SKM-1 (cell line): ENCODE results near the gene FBN2.
"Not testable (repeated sequence)": the region's sequence is repeated elsewhere in the genome, so short reads cannot be mapped to it uniquely, and the experiment has no call there.

Experiments
- DNase-seq: peaks from one replicate; lab custom pipeline; 2025; ENCODE audit not compliant: unreplicated experiment; lab: John Stamatoyannopoulos, UW

The FBN2 gene

GRCh38 chr5:128480158-128480557 is 57.9 kb downstream of the FBN2 start:
- DNase-seq = no peak

- DNase-seq = no peak
These were observed 59.4 kb downstream of the FBN2 start for GRCh38 chr5:128478386-128479368.

DNA sequence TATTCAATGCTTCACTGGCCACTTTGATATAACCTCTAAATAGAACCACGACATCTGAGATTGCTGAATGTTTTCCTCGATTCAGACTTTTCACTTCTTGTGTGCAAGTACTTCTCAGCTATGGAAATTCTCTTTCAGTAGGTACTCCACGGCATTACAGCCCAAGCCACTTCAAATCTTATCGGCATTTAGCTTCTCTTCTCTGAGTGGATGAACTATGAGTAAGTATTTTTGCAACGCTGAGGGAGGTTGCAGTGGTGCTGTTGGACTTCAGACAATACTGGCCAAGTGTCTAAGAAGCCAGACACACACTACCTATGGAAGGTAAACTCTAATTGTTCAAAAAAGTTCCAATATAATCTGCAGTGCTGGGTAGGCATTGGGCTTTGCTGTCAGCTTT is 60.1 kb downstream of the FBN2 start:
- no peak for DNase-seq

DNA sequence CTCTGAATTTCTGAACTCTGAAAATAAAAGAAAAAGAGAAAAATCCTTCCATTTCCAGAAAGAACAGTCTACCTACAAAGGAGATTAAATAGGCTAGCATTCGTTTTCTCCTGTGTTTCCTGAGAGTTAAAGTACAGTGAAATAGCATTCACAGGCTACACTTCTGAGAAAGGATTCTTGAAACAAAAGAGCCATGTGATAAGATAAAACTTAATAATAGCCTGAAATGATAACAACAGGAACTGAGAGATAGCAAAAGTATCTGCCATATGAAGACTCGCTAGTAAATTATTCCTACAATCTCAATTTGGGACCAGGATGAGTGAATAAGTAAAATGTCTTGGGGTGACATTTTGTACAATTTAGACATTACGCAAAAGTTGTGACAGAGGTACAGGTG is 62.4 kb downstream of the FBN2 start:
- no peak for DNase-seq

DNA sequence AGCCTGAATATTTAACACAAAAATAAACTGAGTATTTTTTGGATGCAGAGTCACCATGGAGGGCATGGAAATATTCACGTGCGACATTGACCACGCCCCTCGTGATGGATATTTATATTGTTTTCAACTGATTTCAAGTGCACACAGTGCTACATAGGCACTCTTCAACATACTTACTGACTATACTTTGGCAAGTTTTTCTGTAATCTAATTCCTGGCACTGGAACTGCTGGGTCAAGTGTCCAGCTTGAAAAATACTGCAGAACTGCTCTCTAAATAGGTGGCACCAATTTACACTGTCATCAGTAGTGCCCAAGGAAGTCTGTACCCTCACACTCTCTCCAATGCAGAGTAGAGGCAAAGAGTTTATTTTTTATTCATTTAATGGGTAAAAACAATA is 65.1 kb downstream of the FBN2 start:
- DNase-seq = no peak

DNA sequence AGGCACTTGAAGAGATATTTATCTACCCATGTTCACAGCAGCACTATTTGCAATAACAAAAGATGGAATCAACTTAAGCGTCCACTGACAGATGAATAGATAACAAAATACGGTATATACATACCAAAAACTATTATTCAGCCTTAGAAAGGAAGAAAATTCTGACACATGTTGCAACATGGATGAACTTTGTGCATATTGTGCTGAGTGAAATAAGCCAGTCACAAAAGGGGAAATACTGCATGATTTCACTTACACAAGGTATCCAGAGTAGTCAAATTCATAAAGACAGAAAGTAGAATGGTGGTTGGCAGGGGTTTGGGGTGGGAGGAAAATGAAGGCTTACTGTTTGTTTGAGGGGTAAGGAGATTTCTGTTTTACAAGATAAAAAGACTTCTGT is 66.0 kb downstream of the FBN2 start:
- no peak for DNase-seq

GRCh38 chr5:128470663-128471062 is 67.4 kb downstream of the FBN2 start:
- no peak for DNase-seq

- no peak for DNase-seq
These were observed 68.1 kb downstream of the FBN2 start for GRCh38 chr5:128469912-128470311.

DNA sequence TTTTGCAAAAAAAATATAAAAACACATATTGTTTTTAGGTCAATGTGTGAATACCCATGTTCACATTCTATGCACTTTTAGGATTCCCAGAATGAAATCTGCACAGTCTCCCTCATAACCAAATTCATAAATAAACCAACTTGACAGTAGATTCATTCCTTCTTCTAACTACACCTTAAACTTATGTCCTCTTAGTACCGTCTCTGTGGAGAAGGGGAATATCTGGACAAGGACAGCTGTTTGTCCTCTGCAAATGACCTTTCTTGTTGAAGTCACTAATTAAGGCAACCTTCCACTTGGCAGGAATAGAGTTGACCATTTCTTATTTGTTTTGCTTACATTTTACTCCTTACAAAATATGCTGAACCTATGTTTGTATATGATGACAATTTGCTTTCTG is 71.1 kb downstream of the FBN2 start:
- DNase-seq = no peak

DNA sequence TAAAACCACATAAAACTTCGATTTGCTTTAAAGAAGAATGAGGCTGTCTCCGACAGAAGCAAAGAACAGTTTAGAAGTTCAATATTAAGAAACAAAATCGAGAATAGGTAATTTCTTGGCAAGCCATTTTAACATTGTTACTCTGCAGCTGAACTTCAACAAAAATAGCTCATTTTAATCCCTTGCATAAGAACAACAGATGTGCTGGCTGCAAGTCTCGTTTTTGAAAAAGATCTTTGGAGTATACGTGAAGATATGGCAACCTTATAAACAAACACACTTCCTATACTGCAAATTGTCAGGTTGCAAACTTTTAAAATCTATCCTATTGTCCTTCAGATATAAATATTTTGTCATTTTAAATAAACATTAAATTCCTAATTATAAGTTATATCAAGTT is 71.5 kb downstream of the FBN2 start:
- no peak for DNase-seq

DNA sequence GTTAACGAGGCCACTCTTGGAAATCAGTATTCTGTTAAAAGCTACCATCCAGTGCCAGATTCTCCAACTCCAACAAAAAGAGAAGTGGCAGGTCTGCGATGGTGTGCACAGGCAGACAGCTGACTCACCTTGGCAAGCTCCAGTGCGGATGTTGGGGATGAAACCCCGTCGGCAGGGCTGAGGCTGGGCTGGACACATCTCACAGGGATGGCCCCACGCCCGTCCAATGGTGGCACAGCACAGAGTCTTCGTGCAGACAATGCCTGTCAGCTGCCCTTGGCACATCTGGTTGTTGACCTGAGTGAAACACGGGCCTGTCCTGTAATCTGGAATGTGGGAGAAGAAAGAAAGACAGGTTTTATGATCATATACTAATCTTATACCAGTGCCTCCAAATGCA is 73.4 kb downstream of the FBN2 start:
- no peak for DNase-seq

GRCh38 chr5:128462330-128462729 is 75.7 kb downstream of the FBN2 start:
- no peak for DNase-seq

DNA sequence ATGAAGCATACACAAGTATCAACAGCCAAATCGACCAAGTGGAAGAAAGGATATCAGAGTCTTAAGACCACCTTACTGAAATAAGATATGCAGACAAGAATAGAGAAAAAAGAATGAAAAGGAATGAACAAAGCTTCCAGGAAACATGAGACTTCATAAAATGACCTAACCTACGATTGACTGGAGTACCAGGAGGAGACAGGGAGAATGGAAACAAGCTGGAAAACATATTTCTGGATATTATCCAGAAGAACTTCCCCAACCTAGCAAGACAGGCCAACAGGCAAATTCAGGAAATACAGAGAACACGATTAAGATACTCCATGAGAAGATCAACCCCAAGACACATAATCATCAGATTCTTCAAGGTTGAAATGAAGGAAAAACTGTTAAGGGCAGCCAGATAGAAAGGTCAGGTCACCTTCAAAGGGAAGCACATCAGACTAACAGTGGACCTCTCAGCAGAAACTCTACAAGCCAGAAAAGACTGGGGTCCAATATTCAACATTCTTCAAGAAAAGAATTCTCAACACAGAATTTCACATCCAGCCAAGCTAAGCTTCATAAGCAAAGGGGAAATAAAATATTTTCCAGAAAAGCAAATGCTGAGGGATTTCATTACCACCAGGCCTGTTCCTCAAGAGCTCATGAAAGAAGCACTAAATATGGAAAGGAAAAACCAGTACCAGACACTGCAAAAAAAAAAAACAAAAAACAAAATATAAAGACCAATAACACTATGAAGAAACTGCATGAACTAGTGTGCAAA is 80.7 kb downstream of the FBN2 start:
- not testable (repeated sequence) for DNase-seq

GRCh38 chr5:128455841-128456361 is 82.1 kb downstream of the FBN2 start:
- no peak for DNase-seq

GRCh38 chr5:128453121-128453520 is 84.9 kb downstream of the FBN2 start:
- DNase-seq = no peak

DNA sequence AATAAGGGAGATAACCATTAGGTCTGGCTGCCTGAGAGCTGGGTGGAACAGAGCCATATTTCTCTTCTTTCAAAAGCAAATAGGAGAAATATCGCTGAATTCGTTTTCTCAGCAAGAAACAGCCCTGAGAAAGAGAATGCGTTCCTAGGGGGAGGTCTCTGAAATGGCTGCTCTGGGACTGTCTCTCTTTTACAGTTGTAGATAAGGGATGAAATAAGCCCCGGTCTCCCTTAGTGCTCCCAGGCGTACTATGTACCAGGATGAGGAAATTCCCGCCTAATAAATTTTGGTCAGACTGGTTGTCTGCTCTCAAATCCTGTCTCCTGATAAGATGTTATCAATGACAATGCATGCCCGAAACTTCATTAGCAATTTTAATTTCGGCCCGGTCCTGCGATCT is 90.8 kb downstream of the FBN2 start:
- not testable (repeated sequence) for DNase-seq

GRCh38 chr5:128441941-128442350 is 96.1 kb downstream of the FBN2 start:
- no peak for DNase-seq

GRCh38 chr5:128441165-128441564 is 96.9 kb downstream of the FBN2 start:
- no peak for DNase-seq

DNA sequence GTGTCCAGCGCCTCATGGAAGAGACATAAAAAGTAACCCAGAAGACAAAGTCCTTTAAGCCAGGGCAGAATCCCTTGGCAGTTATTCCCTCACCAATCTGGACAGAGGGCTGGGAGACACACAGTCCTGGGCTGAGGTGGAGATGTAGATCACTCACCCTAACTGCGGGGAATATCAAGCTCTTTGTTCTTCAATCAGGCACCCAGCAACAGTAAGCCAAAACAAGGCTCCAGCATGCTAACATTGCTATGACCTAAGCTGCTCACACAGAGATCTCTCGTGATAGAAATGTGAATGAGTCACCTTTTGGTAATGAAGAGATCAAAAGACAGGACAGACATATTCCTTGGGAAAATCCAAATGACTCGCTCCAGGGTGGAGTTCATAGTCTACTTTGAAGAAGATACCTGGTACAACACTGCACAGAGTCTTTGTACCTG is 101.3 kb downstream of the FBN2 start:
- DNase-seq = no peak

- no peak for DNase-seq
These were observed 102.2 kb downstream of the FBN2 start for GRCh38 chr5:128435861-128436260.

GRCh38 chr5:128434993-128435392 is 103.1 kb downstream of the FBN2 start:
- DNase-seq = no peak
